ENCODE data around the gene DGKQ.

Gene DGKQ

GRCh38 chr4:965048-965765 is 8.2 kb downstream of the DGKQ start:
- Mint-ChIP-seq H3K4me3 (no peak overlapping the region), H3K27me3 (no peaks in the 10 kb centered on the region), H3K4me1 (ENCODE audit: low read depth) (peaks cover under 1% of the 10 kb centered on the region), H3K36me3 (ENCODE audit: low read depth) (peaks cover 26% of the 10 kb centered on the region), H3K27ac (no peak overlapping the region), H3K9me3 (no peaks in the 10 kb centered on the region)
- DNase-seq, result no peak

- Mint-ChIP-seq H3K27me3 (no peaks in the 10 kb centered on the region), H3K36me3 (ENCODE audit: low read depth) (peaks cover 32% of the 10 kb centered on the region), H3K27ac (no peak overlapping the region), H3K4me3 (no peak overlapping the region), H3K4me1 (ENCODE audit: low read depth) (no peaks in the 10 kb centered on the region), H3K9me3 (no peaks in the 10 kb centered on the region)
- no peak for DNase-seq
These were observed 8.9 kb downstream of the DGKQ start for GRCh38 chr4:964346-965025.

- no peak for DNase-seq
- no peaks in the 10 kb centered on the region for H3K4me1 Mint-ChIP-seq (ENCODE audit: low read depth)
- no peak overlapping the region for H3K27ac Mint-ChIP-seq
- H3K36me3 Mint-ChIP-seq (ENCODE audit: low read depth), result peaks cover 41% of the 10 kb centered on the region
- no peak overlapping the region for H3K4me3 Mint-ChIP-seq
- H3K27me3 Mint-ChIP-seq, result no peaks in the 10 kb centered on the region
- no peaks in the 10 kb centered on the region for H3K9me3 Mint-ChIP-seq
These were observed 9.8 kb downstream of the DGKQ start for GRCh38 chr4:963276-964225.

- no peaks in the 10 kb centered on the region for H3K4me1 Mint-ChIP-seq (ENCODE audit: low read depth)
- no peak overlapping the region for H3K27ac Mint-ChIP-seq
- DNase-seq, result no peak
- H3K9me3 Mint-ChIP-seq, result no peaks in the 10 kb centered on the region
- no peak overlapping the region for H3K4me3 Mint-ChIP-seq
- no peaks in the 10 kb centered on the region for H3K27me3 Mint-ChIP-seq
- H3K36me3 Mint-ChIP-seq (ENCODE audit: low read depth), result peaks cover 49% of the 10 kb centered on the region
These were observed 10.8 kb downstream of the DGKQ start for GRCh38 chr4:962231-963208.

- Mint-ChIP-seq H3K27ac (no peak overlapping the region), H3K4me1 (ENCODE audit: low read depth) (no peaks in the 10 kb centered on the region), H3K36me3 (ENCODE audit: low read depth) (peaks cover 56% of the 10 kb centered on the region), H3K27me3 (no peaks in the 10 kb centered on the region), H3K9me3 (no peaks in the 10 kb centered on the region), H3K4me3 (no peak overlapping the region)
- DNase-seq, result no peak
These were observed 11.8 kb downstream of the DGKQ start for GRCh38 chr4:961351-962230.

GRCh38 chr4:960636-961350 is 12.6 kb downstream of the DGKQ start:
- no peak for DNase-seq
- Mint-ChIP-seq H3K27ac (no peak overlapping the region), H3K27me3 (no peaks in the 10 kb centered on the region), H3K9me3 (no peaks in the 10 kb centered on the region), H3K4me1 (ENCODE audit: low read depth) (no peaks in the 10 kb centered on the region), H3K36me3 (ENCODE audit: low read depth) (peaks cover 55% of the 10 kb centered on the region), H3K4me3 (no peak overlapping the region)

- Mint-ChIP-seq H3K4me1 (ENCODE audit: low read depth) (no peaks in the 10 kb centered on the region), H3K36me3 (ENCODE audit: low read depth) (peaks cover 54% of the 10 kb centered on the region), H3K9me3 (no peaks in the 10 kb centered on the region), H3K4me3 (no peak overlapping the region), H3K27ac (no peak overlapping the region), H3K27me3 (no peaks in the 10 kb centered on the region)
- DNase-seq, result no peak
These were observed 13.2 kb downstream of the DGKQ start for GRCh38 chr4:960140-960635.

GRCh38 chr4:959338-960139 is 13.8 kb downstream of the DGKQ start:
- Mint-ChIP-seq H3K27ac (no peak overlapping the region), H3K4me3 (no peak overlapping the region), H3K9me3 (no peaks in the 10 kb centered on the region), H3K36me3 (ENCODE audit: low read depth) (peaks cover 54% of the 10 kb centered on the region), H3K27me3 (no peaks in the 10 kb centered on the region), H3K4me1 (ENCODE audit: low read depth) (no peaks in the 10 kb centered on the region)
- DNase-seq, result no peak

GRCh38 chr4:958696-959337 is 14.6 kb downstream of the DGKQ start:
- Mint-ChIP-seq H3K27me3 (no peaks in the 10 kb centered on the region), H3K36me3 (ENCODE audit: low read depth) (peaks cover 58% of the 10 kb centered on the region), H3K4me3 (no peak overlapping the region), H3K9me3 (no peaks in the 10 kb centered on the region), H3K27ac (no peak overlapping the region), H3K4me1 (ENCODE audit: low read depth) (no peaks in the 10 kb centered on the region)
- DNase-seq, result no peak

- no peak overlapping the region for H3K4me3 Mint-ChIP-seq
- no peaks in the 10 kb centered on the region for H3K27me3 Mint-ChIP-seq
- H3K4me1 Mint-ChIP-seq (ENCODE audit: low read depth), result no peaks in the 10 kb centered on the region
- peaks cover 58% of the 10 kb centered on the region for H3K36me3 Mint-ChIP-seq (ENCODE audit: low read depth)
- DNase-seq, result no peak
- no peaks in the 10 kb centered on the region for H3K9me3 Mint-ChIP-seq
- H3K27ac Mint-ChIP-seq, result no peak overlapping the region
These were observed 15.1 kb downstream of the DGKQ start for GRCh38 chr4:958314-958665.

GRCh38 chr4:957581-958313 is 15.6 kb downstream of the DGKQ start:
- Mint-ChIP-seq H3K4me3 (no peak overlapping the region), H3K27me3 (no peaks in the 10 kb centered on the region), H3K27ac (no peak overlapping the region), H3K36me3 (ENCODE audit: low read depth) (peaks cover 60% of the 10 kb centered on the region), H3K9me3 (no peaks in the 10 kb centered on the region), H3K4me1 (ENCODE audit: low read depth) (no peaks in the 10 kb centered on the region)
- no peak for DNase-seq
